ENCODE results near the gene SERPINB1.
"Not testable (repeated sequence)": the region's sequence is repeated elsewhere in the genome, so short reads cannot be mapped to it uniquely, and the experiment has no call there.

Gene SERPINB1

GRCh38 chr6:2854396-2854982 lies 12.8 kb upstream of the SERPINB1 start:
- H3K9ac ChIP-seq (ENCODE audit: low read length), result peak overlapping the region; percentile 96
- no peaks in the 10 kb centered on the region for H3K9me3 ChIP-seq (ENCODE audit: control insufficient read depth, low read length)
- H2AK5ac ChIP-seq (ENCODE audit: low read length, severe bottlenecking), result peak overlapping the region; percentile 38
- H3K23ac ChIP-seq (ENCODE audit: low read length in 2 of 2), result no peak overlapping the region
- H2BK5ac ChIP-seq (ENCODE audit: low read depth, low read length, poor library complexity, severe bottlenecking), result no peak overlapping the region
- peak overlapping the region in 1 of 2 experiments; percentile 80 for H3K4me3 ChIP-seq (ENCODE audit: insufficient read depth in 1 of 2, low read depth in 1 of 2, low read length in 2 of 2)
- no peak overlapping the region for H3K4me2 ChIP-seq (ENCODE audit: low read length, poor library complexity, severe bottlenecking)
- H3K4me1 ChIP-seq (ENCODE audit: control insufficient read depth, insufficient read depth, low read depth, low read length), result peaks cover 13% of the 10 kb centered on the region
- WGBS, result 39% methylated on average over 10 of the region's 11 CpGs
- DNase-seq, result peak; percentile 74
- peak overlapping the region; percentile 66 to 77 for H3K18ac ChIP-seq (ENCODE audit: low read depth in 1 of 2, low read length in 2 of 2)
- no peak overlapping the region for H3K27ac ChIP-seq (ENCODE audit: low read length, poor library complexity, severe bottlenecking)
- H2BK15ac ChIP-seq (ENCODE audit: low read depth, poor library complexity, severe bottlenecking), result peak overlapping the region; percentile 63
- H3K14ac ChIP-seq (ENCODE audit: low read length in 2 of 2), result no peak overlapping the region
- no peak overlapping the region for H2AFZ ChIP-seq (ENCODE audit: low read depth, low read length)
- peak overlapping the region; percentile 83 for H4K8ac ChIP-seq (ENCODE audit: low read length)
- peak overlapping the region; percentile 65 to 71 for H2BK12ac ChIP-seq (ENCODE audit: low read length in 2 of 2)
- H3K36me3 ChIP-seq (ENCODE audit: control insufficient read depth in 1 of 2, insufficient read depth in 2 of 2, low read depth in 1 of 2, low read length in 2 of 2), result no peaks in the 10 kb centered on the region
- peak overlapping the region; percentile 93 for H4K91ac ChIP-seq (ENCODE audit: low read length)
- no peak overlapping the region for H2BK120ac ChIP-seq (ENCODE audit: low read depth, low read length)
- H3K27me3 ChIP-seq (ENCODE audit: control insufficient read depth in 1 of 2, insufficient read depth in 1 of 2, low read length in 2 of 2), result no peaks in the 10 kb centered on the region
- H3K79me1 ChIP-seq (replicated peaks; ENCODE audit: low read length, poor library complexity, severe bottlenecking), result no peaks in the 10 kb centered on the region
- H3K4ac ChIP-seq (ENCODE audit: low read depth in 1 of 2, low read length in 2 of 2), result peak overlapping the region in 1 of 2 experiments; percentile 84

GRCh38 chr6:2853769-2854395 lies 12.2 kb upstream of the SERPINB1 start:
- H3K9ac ChIP-seq (ENCODE audit: low read length), result peak overlapping the region; percentile 96
- H3K9me3 ChIP-seq (ENCODE audit: control insufficient read depth, low read length), result no peaks in the 10 kb centered on the region
- peak overlapping the region in 1 of 2 experiments; percentile 11 for H2BK12ac ChIP-seq (ENCODE audit: low read length in 2 of 2)
- H2BK15ac ChIP-seq (ENCODE audit: low read depth, poor library complexity, severe bottlenecking), result peak overlapping the region; percentile 63
- H2BK5ac ChIP-seq (ENCODE audit: low read depth, low read length, poor library complexity, severe bottlenecking), result no peak overlapping the region
- peak overlapping the region; percentile 24 to 70 for H3K4ac ChIP-seq (ENCODE audit: low read depth in 1 of 2, low read length in 2 of 2)
- no peak overlapping the region for H3K23ac ChIP-seq (ENCODE audit: low read length in 2 of 2)
- H3K27me3 ChIP-seq (ENCODE audit: control insufficient read depth in 1 of 2, insufficient read depth in 1 of 2, low read length in 2 of 2), result no peaks in the 10 kb centered on the region
- H4K8ac ChIP-seq (ENCODE audit: low read length), result peak overlapping the region; percentile 67
- H3K18ac ChIP-seq (ENCODE audit: low read depth in 1 of 2, low read length in 2 of 2), result peak overlapping the region; percentile 77
- H3K27ac ChIP-seq (ENCODE audit: low read length, poor library complexity, severe bottlenecking), result peak overlapping the region; percentile 61
- no peaks in the 10 kb centered on the region for H3K79me1 ChIP-seq (replicated peaks; ENCODE audit: low read length, poor library complexity, severe bottlenecking)
- no peaks in the 10 kb centered on the region for H3K36me3 ChIP-seq (ENCODE audit: control insufficient read depth in 1 of 2, insufficient read depth in 2 of 2, low read depth in 1 of 2, low read length in 2 of 2)
- 12% methylated on average over 14 of the region's 14 CpGs for WGBS
- H3K4me3 ChIP-seq (ENCODE audit: insufficient read depth in 1 of 2, low read depth in 1 of 2, low read length in 2 of 2), result peak overlapping the region in 1 of 2 experiments; percentile 80
- no peak overlapping the region for H3K14ac ChIP-seq (ENCODE audit: low read length in 2 of 2)
- peaks cover 12% of the 10 kb centered on the region for H3K4me1 ChIP-seq (ENCODE audit: control insufficient read depth, insufficient read depth, low read depth, low read length)
- peak overlapping the region; percentile 73 for H4K91ac ChIP-seq (ENCODE audit: low read length)
- peak overlapping the region; percentile 39 for H2BK120ac ChIP-seq (ENCODE audit: low read depth, low read length)
- no peak overlapping the region for H2AFZ ChIP-seq (ENCODE audit: low read depth, low read length)
- peak; percentile 84 for DNase-seq
- peak overlapping the region; percentile 52 for H3K4me2 ChIP-seq (ENCODE audit: low read length, poor library complexity, severe bottlenecking)
- no peak overlapping the region for H2AK5ac ChIP-seq (ENCODE audit: low read length, severe bottlenecking)

- not testable (repeated sequence) for H3K79me1 ChIP-seq (replicated peaks; ENCODE audit: low read length, poor library complexity, severe bottlenecking); H3K36me3 ChIP-seq (ENCODE audit: control insufficient read depth in 1 of 2, insufficient read depth in 2 of 2, low read depth in 1 of 2, low read length in 2 of 2); H3K27ac ChIP-seq (ENCODE audit: low read length, poor library complexity, severe bottlenecking); H3K23ac ChIP-seq (ENCODE audit: low read length in 2 of 2); H3K14ac ChIP-seq (ENCODE audit: low read length in 2 of 2); H3K9me3 ChIP-seq (ENCODE audit: control insufficient read depth, low read length); H2AK5ac ChIP-seq (ENCODE audit: low read length, severe bottlenecking); H2BK5ac ChIP-seq (ENCODE audit: low read depth, low read length, poor library complexity, severe bottlenecking); DNase-seq; H3K27me3 ChIP-seq (ENCODE audit: control insufficient read depth in 1 of 2, insufficient read depth in 1 of 2, low read length in 2 of 2); H3K4me1 ChIP-seq (ENCODE audit: control insufficient read depth, insufficient read depth, low read depth, low read length); H2AFZ ChIP-seq (ENCODE audit: low read depth, low read length)
- H2BK15ac ChIP-seq (ENCODE audit: low read depth, poor library complexity, severe bottlenecking), result peak overlapping the region; percentile 60
- peak overlapping the region; percentile 39 for H2BK120ac ChIP-seq (ENCODE audit: low read depth, low read length)
- H3K4ac ChIP-seq (ENCODE audit: low read depth in 1 of 2, low read length in 2 of 2), result peak overlapping the region in 1 of 2 experiments; percentile 70
- peak overlapping the region in 1 of 2 experiments; percentile 80 for H3K4me3 ChIP-seq (ENCODE audit: insufficient read depth in 1 of 2, low read depth in 1 of 2, low read length in 2 of 2)
- H3K9ac ChIP-seq (ENCODE audit: low read length), result peak overlapping the region; percentile 96
- peak overlapping the region; percentile 73 for H4K91ac ChIP-seq (ENCODE audit: low read length)
- peak overlapping the region; percentile 77 for H3K18ac ChIP-seq (ENCODE audit: low read depth in 1 of 2, low read length in 2 of 2)
- WGBS, result 100% methylated on average over 1 of the region's 1 CpG
- H2BK12ac ChIP-seq (ENCODE audit: low read length in 2 of 2), result peak overlapping the region in 1 of 2 experiments; percentile 11
- peak overlapping the region; percentile 52 for H3K4me2 ChIP-seq (ENCODE audit: low read length, poor library complexity, severe bottlenecking)
- peak overlapping the region; percentile 15 for H4K8ac ChIP-seq (ENCODE audit: low read length)
These were observed 11.7 kb upstream of the SERPINB1 start for GRCh38 chr6:2853378-2853768.

- 97% methylated on average over 9 of the region's 10 CpGs for WGBS
- H2BK15ac ChIP-seq (ENCODE audit: low read depth, poor library complexity, severe bottlenecking), result peak overlapping the region; percentile 61
- H3K4me2 ChIP-seq (ENCODE audit: low read length, poor library complexity, severe bottlenecking), result no peak overlapping the region
- no peaks in the 10 kb centered on the region for H3K27me3 ChIP-seq (ENCODE audit: control insufficient read depth in 1 of 2, insufficient read depth in 1 of 2, low read length in 2 of 2)
- H3K9ac ChIP-seq (ENCODE audit: low read length), result no peak overlapping the region
- DNase-seq, result no peak
- H2AK5ac ChIP-seq (ENCODE audit: low read length, severe bottlenecking), result no peak overlapping the region
- peaks cover 10% of the 10 kb centered on the region for H3K4me1 ChIP-seq (ENCODE audit: control insufficient read depth, insufficient read depth, low read depth, low read length)
- peak overlapping the region in 1 of 2 experiments; percentile 23 for H2BK12ac ChIP-seq (ENCODE audit: low read length in 2 of 2)
- H3K27ac ChIP-seq (ENCODE audit: low read length, poor library complexity, severe bottlenecking), result no peak overlapping the region
- H3K18ac ChIP-seq (ENCODE audit: low read depth in 1 of 2, low read length in 2 of 2), result peak overlapping the region in 1 of 2 experiments; percentile 16
- H4K91ac ChIP-seq (ENCODE audit: low read length), result peak overlapping the region; percentile 19
- no peaks in the 10 kb centered on the region for H3K36me3 ChIP-seq (ENCODE audit: control insufficient read depth in 1 of 2, insufficient read depth in 2 of 2, low read depth in 1 of 2, low read length in 2 of 2)
- H3K79me1 ChIP-seq (replicated peaks; ENCODE audit: low read length, poor library complexity, severe bottlenecking), result no peaks in the 10 kb centered on the region
- no peak overlapping the region for H3K14ac ChIP-seq (ENCODE audit: low read length in 2 of 2)
- H2BK5ac ChIP-seq (ENCODE audit: low read depth, low read length, poor library complexity, severe bottlenecking), result no peak overlapping the region
- no peak overlapping the region for H2AFZ ChIP-seq (ENCODE audit: low read depth, low read length)
- peak overlapping the region; percentile 8 for H4K8ac ChIP-seq (ENCODE audit: low read length)
- no peak overlapping the region for H2BK120ac ChIP-seq (ENCODE audit: low read depth, low read length)
- H3K23ac ChIP-seq (ENCODE audit: low read length in 2 of 2), result no peak overlapping the region
- H3K4me3 ChIP-seq (ENCODE audit: insufficient read depth in 1 of 2, low read depth in 1 of 2, low read length in 2 of 2), result no peak overlapping the region
- peak overlapping the region in 1 of 2 experiments; percentile 44 for H3K4ac ChIP-seq (ENCODE audit: low read depth in 1 of 2, low read length in 2 of 2)
- no peaks in the 10 kb centered on the region for H3K9me3 ChIP-seq (ENCODE audit: control insufficient read depth, low read length)
These were observed 11.3 kb upstream of the SERPINB1 start for GRCh38 chr6:2852921-2853322.
